Stomach (tissue), 4 donors: ENCODE results near the gene MUC5B.

Experiments used
- CTCF ChIP-seq, 7 experiments: fragments of 450-650 bp in 4 of 7; fragments of 200-600 bp in 3 of 7; sonication (generic) in 3 of 7; IDR thresholded peaks; one replicate each; pipeline ENCODE4 v1.5.1; 2016 to 2019; ENCODE audit warnings: antibody characterized with exemption in 7 of 7, control low read depth in 2 of 7, mild to moderate bottlenecking in 1 of 7
- POLR2A ChIP-seq, 4 donors: fragments of 450-650 bp; IDR thresholded peaks; one replicate each; pipeline ENCODE4 v1.6.1; 2016; ENCODE audit warnings: antibody characterized with exemption in 4 of 4, control low read depth in 2 of 4, mild to moderate bottlenecking in 1 of 4, moderate library complexity in 1 of 4

GRCh38 chr11:1260023-1260501 lies 37.2 kb downstream of the MUC5B start:
- TF ChIP-seq CTCF (IDR thresholded peaks at IDR 0.05) (no peak), POLR2A (IDR thresholded peaks at IDR 0.05) (no peak)
